Type B pancreatic cell (in vitro differentiated cells): ENCODE results near the gene TTC16. TPM values are rescaled to one million over a fixed set of nuclear protein-coding genes. Genes with fewer than 3 reads are reported as not detected.

Source experiments
- DNase-seq: peaks from one replicate; pipeline ENCODE4 v3.0.0; 2021; ENCODE audit warnings: mixed read lengths; ENCODE audit not compliant: unreplicated experiment; ENCODE audit errors: extremely low spot score
- H3K27ac Mint-ChIP-seq: 2 replicates; pipeline ENCODE4 v1.8.0; 2021; ENCODE audit warnings: mild to moderate bottlenecking, mixed read lengths
- H3K27me3 Mint-ChIP-seq: 2 replicates; pipeline ENCODE4 v1.8.0; 2021; ENCODE audit warnings: mixed read lengths
- H3K36me3 Mint-ChIP-seq: 2 replicates; pipeline ENCODE4 v1.8.0; 2021; ENCODE audit warnings: mixed read lengths
- H3K4me1 Mint-ChIP-seq: one replicate; pipeline ENCODE4 v1.8.0; 2021; ENCODE audit warnings: mixed read lengths; ENCODE audit not compliant: unreplicated experiment
- H3K4me3 Mint-ChIP-seq: 2 replicates; pipeline ENCODE4 v1.8.0; 2021; ENCODE audit warnings: mild to moderate bottlenecking, mixed read lengths
- H3K9me3 Mint-ChIP-seq: 2 replicates; pipeline ENCODE4 v1.8.0; 2021; ENCODE audit warnings: mixed read lengths
- total RNA-seq: library from RNA; stranded (reverse); gene quantifications from 2 replicates; pipeline ENCODE4 v1.2.1, GENCODE V29; 2021; ENCODE audit warnings: low replicate concordance
- TF ChIP-seq, protein P1 (sequence below): fragments of 200-600 bp; sonication (generic); conservative IDR thresholded peaks from 2 replicates; pipeline ENCODE4 v1.5.0; 2021; ENCODE audit warnings: antibody characterized with exemption, mild to moderate bottlenecking

TTC16 gene
- total RNA-seq, 1 donor from 2014 or later = 0.10 TPM

DNA sequence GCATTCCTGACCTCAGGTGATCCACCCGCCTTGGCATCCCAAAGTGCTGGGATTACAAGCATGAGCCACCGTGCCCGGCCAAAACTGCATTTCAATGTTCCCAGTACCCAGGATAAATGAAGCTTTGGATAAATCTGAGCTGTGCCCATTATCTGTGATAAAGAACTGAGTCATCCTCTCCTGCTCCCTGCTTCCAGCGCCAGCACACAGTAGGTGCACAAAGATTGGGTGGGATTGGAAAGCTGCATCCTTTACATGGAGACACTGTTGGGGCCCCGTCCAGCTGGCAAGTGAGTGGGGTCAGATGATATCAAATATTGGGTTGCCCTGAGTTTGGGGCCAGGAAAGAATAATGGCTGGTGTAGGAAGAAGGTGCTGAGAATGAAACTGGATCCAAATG lies 45.2 kb downstream of the TTC16 start:
- TF ChIP-seq, protein P1, sequence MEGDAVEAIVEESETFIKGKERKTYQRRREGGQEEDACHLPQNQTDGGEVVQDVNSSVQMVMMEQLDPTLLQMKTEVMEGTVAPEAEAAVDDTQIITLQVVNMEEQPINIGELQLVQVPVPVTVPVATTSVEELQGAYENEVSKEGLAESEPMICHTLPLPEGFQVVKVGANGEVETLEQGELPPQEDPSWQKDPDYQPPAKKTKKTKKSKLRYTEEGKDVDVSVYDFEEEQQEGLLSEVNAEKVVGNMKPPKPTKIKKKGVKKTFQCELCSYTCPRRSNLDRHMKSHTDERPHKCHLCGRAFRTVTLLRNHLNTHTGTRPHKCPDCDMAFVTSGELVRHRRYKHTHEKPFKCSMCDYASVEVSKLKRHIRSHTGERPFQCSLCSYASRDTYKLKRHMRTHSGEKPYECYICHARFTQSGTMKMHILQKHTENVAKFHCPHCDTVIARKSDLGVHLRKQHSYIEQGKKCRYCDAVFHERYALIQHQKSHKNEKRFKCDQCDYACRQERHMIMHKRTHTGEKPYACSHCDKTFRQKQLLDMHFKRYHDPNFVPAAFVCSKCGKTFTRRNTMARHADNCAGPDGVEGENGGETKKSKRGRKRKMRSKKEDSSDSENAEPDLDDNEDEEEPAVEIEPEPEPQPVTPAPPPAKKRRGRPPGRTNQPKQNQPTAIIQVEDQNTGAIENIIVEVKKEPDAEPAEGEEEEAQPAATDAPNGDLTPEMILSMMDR = no peak
- Mint-ChIP-seq H3K27ac (no peak overlapping the region), H3K4me3 (no peak overlapping the region)

GRCh38 chr9:127761491-127761956 lies 45.6 kb downstream of the TTC16 start:
- Mint-ChIP-seq H3K4me1 (peaks cover 41% of the 10 kb centered on the region), H3K36me3 (no peaks in the 10 kb centered on the region), H3K27me3 (peaks cover 54% of the 10 kb centered on the region), H3K9me3 (no peaks in the 10 kb centered on the region), H3K4me3 (no peak overlapping the region), H3K27ac (no peak overlapping the region)
- no peak for DNase-seq
- TF ChIP-seq, protein P1 = no peak

More for the DNA sequence above, 45.2 kb downstream of the TTC16 start:
- H3K9me3 Mint-ChIP-seq = no peaks in the 10 kb centered on the region
- H3K27me3 Mint-ChIP-seq = peaks cover 53% of the 10 kb centered on the region
- peaks cover 41% of the 10 kb centered on the region for H3K4me1 Mint-ChIP-seq
- DNase-seq = no peak
- H3K36me3 Mint-ChIP-seq = no peaks in the 10 kb centered on the region

DNA sequence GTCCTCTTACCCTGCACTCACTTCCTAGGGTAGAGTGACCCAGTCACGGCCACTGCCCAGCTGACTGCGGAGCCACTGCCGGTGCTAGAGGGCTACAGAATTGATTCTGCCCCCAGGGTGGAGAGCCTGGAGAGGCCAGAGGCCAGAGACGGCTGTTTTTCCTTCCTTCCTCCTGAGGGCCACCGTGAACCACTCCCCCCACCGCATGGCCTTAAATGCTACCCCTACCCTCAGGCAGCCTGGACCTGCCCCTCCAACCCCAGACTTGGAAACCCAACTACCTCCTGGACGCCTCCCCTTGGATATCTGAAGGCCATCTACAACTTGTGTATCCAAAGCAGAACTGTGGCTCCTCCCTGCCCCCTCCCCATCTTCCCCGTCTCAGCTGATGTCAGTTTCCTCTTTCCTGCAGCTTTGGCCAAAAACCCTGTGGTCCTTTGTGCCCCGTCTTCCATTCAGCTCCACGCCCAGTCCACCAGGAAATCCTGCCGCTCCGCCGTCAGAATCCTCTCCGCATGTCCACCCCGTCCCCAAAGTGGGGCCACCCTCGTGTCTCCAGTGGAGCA lies 46.3 kb downstream of the TTC16 start:
- TF ChIP-seq, protein P1 = no peak
- peaks cover 52% of the 10 kb centered on the region for H3K27me3 Mint-ChIP-seq
- DNase-seq = no peak
- H3K9me3 Mint-ChIP-seq = no peaks in the 10 kb centered on the region
- H3K4me1 Mint-ChIP-seq = peaks cover 45% of the 10 kb centered on the region
- H3K36me3 Mint-ChIP-seq = no peaks in the 10 kb centered on the region
- no peak overlapping the region for H3K27ac Mint-ChIP-seq
- peak overlapping the region; percentile 11 for H3K4me3 Mint-ChIP-seq

DNA sequence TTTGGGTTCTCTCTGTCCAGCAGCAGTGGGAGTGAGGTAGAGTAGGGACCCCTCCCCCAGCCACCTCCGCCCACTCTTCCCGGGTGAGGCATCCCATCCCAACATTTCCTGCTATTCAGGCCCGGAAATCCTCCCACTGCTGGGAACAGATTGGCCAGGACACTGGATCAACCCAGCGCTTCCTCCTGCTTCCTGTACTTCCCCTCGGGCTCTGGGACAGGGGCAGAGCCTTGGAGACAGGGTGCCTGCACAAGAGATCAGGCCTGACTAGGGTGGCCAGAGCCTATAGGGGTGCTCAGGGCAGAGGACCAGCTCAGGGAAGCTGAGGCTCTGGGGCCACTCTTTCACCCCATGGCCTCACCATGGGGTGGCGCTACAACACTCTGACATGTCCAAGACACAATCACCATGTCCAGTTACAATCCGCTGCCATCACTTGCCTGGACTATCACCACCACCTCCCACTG lies 48.1 kb downstream of the TTC16 start:
- no peak overlapping the region for H3K4me3 Mint-ChIP-seq
- H3K4me1 Mint-ChIP-seq = peaks cover 52% of the 10 kb centered on the region
- peaks cover 45% of the 10 kb centered on the region for H3K27me3 Mint-ChIP-seq
- TF ChIP-seq, protein P1 = peak; percentile 43
- H3K27ac Mint-ChIP-seq = no peak overlapping the region
- no peaks in the 10 kb centered on the region for H3K9me3 Mint-ChIP-seq
- H3K36me3 Mint-ChIP-seq = no peaks in the 10 kb centered on the region
- DNase-seq = no peak

- TF ChIP-seq, protein P1 = no peak
- Mint-ChIP-seq H3K4me1 (peaks cover 59% of the 10 kb centered on the region), H3K36me3 (no peaks in the 10 kb centered on the region), H3K4me3 (no peak overlapping the region), H3K9me3 (no peaks in the 10 kb centered on the region), H3K27me3 (peaks cover 45% of the 10 kb centered on the region), H3K27ac (no peak overlapping the region)
- DNase-seq = no peak
These were observed 49.5 kb downstream of the TTC16 start for GRCh38 chr9:127765418-127765817.
